ENCODE results near the gene COL8A1.

The COL8A1 gene

DNA sequence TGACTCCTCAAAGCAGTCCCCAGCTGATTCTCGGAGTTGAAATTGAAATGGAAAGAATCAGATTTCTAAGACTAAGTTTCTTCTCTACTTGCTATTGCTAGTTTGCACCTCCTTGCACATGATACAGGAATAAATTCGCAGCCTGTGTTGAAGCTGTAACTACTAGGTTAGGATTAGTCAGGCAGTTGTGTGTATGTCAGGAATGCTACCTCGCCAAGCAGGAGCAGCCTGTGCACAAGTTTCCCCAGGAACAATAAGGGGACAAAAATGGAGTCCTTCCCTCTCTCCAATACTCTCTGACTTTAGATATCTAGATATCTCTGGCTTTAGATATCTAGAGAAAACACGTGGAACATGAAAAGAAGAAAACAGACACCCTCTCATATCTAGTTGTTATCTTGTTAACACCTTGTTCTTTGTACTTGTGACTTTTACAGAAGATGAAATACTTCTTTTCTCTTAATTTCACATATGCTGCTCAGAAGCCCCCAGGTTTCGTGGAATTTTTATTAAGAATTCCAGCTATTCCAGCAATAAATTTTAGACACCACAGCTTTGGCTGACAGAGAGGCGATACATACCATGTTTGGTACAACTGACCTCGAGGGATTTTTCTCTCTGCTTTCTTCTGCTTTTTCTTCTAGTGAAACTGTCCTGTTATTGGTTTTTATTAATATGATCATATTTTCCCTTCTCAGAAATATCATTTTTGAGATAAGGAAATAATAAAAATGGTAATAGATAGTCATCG, 123.2 kb downstream of the COL8A1 start:
- no peak for DNase-seq (ENCODE audit: low read depth in 2 of 2)

DNA sequence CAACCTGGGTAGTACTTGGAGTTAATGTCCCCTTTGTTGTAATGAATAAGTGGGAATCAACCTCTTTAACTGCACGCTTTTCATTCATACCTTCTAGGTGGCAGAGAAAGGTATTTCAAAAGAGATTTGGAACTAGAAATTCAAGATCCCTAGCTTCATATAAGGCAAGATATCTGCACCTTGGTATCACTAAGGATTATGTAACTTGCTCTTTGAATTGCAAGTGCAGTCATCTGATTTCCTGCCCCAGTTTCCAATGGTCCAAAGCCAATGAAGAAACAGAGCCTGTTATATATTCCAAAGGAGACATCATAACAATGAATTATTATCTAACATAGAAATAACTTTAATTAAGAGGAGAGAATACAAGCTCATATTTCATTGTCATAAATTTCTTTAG, 124.5 kb downstream of the COL8A1 start:
- DNase-seq (ENCODE audit: low read depth in 2 of 2), result no peak

- no peak for DNase-seq (ENCODE audit: low read depth in 2 of 2)
Observed at GRCh38 chr3:99764377-99764776, 126.0 kb downstream of the COL8A1 start.

DNA sequence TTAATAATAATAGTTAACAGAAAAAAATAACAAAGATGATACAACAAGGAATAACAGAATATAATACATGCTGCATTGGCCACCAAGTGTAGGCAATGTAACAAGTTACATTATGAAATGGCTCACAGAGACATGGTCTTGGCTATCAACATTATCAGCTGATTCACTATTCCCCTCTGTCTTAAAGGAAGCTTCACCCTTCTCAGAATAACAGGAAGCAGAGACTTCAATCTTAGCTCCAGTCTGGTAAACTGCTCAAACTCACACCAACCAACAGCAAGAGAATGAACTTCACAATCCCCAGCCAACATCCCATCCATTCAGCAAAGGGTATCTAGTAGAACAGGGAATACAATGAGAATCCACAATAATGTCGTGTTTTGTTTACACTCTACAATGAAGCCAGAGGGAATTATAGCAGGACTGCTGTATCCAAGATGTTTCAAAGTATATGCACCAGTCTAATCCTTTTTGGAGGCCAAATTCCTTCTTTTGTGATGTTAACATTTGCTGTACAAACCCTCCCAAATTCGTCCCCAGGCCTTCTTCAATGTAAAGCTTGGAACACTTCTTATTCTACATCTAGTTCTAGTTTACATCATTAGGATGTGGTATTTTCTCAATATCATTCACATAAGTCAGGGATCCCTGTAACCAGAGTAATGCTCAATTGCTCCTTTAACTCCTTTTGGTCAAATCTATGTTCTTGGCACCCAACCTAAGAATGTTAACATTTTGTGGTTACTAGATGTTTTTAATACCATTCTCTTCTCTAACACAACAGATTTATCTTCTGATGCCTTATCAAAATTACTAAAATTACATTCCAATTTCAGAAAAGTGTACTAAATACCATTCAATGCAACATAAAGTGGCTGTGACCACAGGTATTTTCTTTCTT, 126.9 kb downstream of the COL8A1 start:
- DNase-seq (ENCODE audit: low read depth in 2 of 2), result no peak

DNA sequence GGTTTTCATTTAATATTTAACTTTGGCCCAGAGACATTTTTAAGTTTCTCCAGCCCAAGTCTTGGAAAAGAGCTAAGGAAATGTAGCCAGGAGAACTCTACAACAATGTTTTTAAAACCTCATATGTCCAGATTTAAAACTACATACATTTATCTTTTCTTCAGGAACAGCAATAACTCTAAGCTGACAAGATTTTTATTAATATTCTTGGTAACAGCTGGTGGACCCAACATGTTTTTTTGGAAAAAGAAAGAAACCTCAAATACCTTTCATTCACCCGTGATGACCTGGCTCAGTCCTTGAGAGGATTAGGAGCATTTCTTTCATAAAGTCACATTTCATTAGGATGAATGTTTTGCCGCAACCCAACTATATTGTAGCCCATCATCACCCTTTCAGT, 128.9 kb downstream of the COL8A1 start:
- DNase-seq (ENCODE audit: low read depth in 2 of 2), result no peak

GRCh38 chr3:99768126-99768525, 129.7 kb downstream of the COL8A1 start:
- no peak for DNase-seq (ENCODE audit: low read depth in 2 of 2)

- DNase-seq (ENCODE audit: low read depth in 2 of 2), result no peak
Observed at GRCh38 chr3:99768808-99769501, 130.6 kb downstream of the COL8A1 start.

DNA sequence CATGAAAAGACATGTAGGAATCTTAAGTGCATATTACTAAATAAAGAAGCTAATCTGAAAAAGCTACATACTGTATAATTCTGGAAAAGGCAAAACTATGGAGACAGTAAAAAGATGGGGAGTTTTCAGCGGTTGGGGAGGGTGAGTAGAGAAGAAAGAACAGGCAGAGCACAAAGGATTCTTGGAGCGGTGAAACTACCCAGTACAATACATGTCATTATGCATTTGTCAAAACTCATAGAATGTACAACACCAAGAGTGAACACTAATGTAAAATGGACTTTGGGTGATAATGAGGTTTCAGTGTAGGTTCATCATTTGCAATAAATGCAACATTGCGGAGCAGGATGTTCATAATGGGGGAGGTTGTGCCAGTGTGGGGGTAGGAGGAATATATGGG, 133.8 kb downstream of the COL8A1 start:
- DNase-seq (ENCODE audit: low read depth in 2 of 2), result no peak

DNA sequence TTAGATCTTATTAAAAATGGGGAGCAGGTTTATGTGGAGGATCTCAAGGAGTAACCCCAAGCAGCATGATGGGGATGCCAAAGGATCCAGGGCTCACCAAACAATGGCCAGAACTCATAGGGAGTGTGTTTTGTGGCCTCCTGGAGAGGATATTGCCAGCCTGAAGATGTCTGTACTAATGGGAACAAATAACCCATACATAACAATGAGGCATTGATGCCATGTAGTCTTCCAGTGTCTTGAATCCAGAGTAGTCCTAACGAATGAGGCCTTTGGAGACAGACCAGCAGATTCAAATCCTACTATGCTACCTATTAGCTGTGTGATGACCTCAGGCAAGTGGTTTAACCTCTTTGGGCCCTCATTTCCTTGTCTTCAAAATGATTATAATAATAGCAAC, 134.3 kb downstream of the COL8A1 start:
- no peak for DNase-seq (ENCODE audit: low read depth in 2 of 2)

- no peak for DNase-seq (ENCODE audit: low read depth in 2 of 2)
Observed at GRCh38 chr3:99774467-99774866, 136.1 kb downstream of the COL8A1 start.

- DNase-seq (ENCODE audit: low read depth in 2 of 2), result no peak
Observed at GRCh38 chr3:99776516-99777209, 138.3 kb downstream of the COL8A1 start.

- no peak for DNase-seq (ENCODE audit: low read depth in 2 of 2)
Observed at GRCh38 chr3:99777210-99777549, 138.8 kb downstream of the COL8A1 start.

DNA sequence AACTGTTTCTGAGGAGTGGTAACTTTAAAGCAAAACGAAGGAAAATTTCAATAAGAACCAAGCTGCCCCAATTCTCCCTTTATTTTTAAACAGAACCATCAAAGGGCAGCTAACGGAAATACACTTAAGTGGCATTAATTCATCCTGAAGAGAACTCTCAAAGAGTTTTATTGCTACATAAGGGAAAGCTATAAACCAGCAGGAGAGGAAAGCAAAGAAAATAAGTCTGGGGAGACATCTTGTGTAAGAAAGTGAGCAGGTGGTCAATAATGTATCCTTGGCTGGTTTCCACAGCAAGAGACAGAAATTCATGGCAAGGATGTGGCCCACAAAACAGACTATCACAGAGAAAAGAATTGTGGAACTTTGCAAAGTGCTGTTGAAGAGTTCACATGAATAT, 139.3 kb downstream of the COL8A1 start:
- DNase-seq (ENCODE audit: low read depth in 2 of 2), result no peak

- DNase-seq (ENCODE audit: low read depth in 2 of 2), result no peak
Observed at GRCh38 chr3:99780749-99781148, 142.4 kb downstream of the COL8A1 start.

- no peak for DNase-seq (ENCODE audit: low read depth in 2 of 2)
Observed at GRCh38 chr3:99781761-99782160, 143.4 kb downstream of the COL8A1 start.

DNA sequence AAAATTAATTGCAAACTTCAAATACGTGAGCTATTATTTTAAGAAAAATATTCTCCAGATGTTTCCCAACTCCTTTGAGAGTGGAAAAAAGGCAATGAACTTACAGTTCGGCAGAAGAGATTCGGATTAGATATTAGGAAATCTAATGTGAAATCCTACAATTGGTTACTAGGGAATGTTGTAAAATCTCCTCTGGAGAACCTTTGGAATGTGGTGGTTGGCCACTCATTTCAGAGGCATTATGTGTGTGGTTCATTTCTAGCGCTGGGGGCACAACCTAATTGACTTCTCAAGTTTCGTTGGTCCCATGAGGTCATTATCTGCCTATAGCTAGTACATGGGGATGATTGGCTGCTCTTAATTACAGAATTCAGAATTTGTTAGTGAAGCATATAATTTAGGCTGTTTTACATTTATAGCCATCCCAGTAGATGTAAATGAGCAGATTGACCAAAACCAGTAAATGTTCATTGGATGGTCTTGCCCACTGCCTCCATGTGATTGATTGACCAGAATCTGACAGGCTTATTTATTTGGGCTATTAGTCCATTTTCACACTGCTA, 144.7 kb downstream of the COL8A1 start:
- DNase-seq (ENCODE audit: low read depth in 2 of 2), result no peak

GRCh38 chr3:99789011-99789721, 150.8 kb downstream of the COL8A1 start:
- DNase-seq (ENCODE audit: low read depth in 2 of 2), result no peak

- DNase-seq (ENCODE audit: low read depth in 2 of 2), result no peak
Observed at GRCh38 chr3:99794485-99794884, 156.1 kb downstream of the COL8A1 start.

DNA sequence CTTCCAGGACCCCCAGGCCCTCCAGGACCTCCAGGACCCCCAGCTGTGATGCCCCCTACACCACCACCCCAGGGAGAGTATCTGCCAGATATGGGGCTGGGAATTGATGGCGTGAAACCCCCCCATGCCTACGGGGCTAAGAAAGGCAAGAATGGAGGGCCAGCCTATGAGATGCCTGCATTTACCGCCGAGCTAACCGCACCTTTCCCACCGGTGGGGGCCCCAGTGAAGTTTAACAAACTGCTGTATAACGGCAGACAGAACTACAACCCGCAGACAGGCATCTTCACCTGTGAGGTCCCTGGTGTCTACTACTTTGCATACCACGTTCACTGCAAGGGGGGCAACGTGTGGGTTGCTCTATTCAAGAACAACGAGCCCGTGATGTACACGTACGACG, 157.2 kb downstream of the COL8A1 start:
- no peak for DNase-seq (ENCODE audit: low read depth in 2 of 2)

DNA sequence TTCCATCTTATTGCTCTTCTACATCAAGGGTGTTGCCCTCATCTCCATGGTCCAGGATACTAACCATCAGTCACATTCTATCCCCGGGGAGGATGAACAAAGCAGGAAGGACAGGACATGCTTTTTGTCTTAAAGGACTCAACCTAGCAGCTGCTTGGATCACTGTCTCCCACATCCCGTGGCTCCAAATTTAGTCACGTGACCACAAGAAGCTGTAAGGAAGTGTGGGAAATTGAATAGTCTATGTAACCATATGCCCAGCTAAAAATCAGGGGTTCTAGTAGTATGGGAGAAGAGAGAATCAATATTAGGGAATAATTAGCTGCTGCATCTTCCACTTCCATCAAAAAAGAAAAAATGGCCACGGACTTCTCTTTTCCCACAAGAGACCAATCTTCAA, 161.0 kb downstream of the COL8A1 start:
- DNase-seq (ENCODE audit: low read depth in 2 of 2), result no peak

DNA sequence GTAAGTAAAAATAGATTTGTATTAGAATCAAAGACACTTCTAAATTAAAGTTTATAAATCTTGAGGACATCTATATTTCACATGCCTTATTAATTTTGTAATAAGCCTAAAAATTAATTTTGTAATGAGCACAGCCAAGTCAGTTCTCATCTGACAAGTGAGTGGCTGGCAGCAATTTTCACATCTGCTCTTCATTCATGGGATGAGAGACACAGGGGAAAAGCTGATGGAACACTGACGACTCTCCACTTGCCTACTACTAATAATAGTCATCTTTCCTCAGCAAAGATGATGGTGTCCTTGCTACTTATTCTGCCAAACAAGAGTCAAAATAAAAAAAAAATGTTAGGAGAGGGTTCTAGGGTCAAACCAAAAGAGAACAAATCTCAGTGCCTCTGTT, 164.9 kb downstream of the COL8A1 start:
- DNase-seq (ENCODE audit: low read depth in 2 of 2), result no peak

Measured in stimulated activated CD8-positive, alpha-beta memory T cell treated with anti-CD3 and anti-CD28 coated beads, Interleukin-15, amount 100 ng/mL, for 48 hours (primary cell).